Measurements from ENCODE around the gene XCR1.

Gene XCR1

DNA sequence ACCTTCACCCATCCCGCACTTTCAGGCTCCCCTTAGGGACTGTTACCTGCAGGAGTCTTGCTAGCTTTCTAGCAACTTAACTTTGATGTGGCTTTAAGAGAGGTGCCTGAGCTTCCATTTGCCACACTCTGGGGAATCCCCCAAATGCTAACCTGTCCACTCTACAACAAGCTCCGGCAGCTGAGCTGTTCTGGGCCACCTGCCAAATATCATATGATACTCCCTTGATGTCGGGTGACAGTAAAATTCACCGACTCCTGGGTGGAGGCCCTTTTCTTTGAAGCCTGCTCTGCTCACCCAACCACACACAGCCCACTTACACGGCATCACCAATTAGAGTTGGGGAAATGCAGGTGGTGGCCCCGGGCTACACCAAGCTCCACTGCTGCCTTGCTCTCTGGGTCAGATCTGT is 38.0 kb upstream of the XCR1 start:
- no peak overlapping the region for H3K27ac ChIP-seq (replicated peaks; ENCODE audit: low read length)

DNA sequence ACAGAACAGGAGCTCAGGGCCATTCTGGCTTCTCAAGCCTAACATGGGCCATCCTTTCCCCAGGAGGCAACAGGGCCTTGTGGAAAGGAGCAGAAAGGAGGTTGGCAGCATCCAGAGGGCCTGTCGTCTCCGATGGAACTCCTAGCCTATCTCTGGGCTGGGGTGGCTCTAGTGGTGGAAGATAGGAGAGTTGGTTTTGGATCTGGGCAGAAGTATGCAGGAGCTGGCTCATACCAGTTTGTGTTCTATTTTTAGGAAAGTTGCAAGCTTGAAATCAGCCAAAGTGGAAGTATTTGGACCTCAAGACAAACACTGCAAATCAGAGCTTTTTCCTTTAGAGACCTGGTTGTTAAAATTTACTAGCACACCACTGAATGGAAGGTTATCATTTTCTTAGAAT is 35.4 kb upstream of the XCR1 start:
- no peak overlapping the region for H3K4ac ChIP-seq (ENCODE audit: low read length)
- DNase-seq (ENCODE audit: low spot score): no peak
- no CpG with 5 or more reads among the region's 2 CpGs for WGBS, 2 donors (ENCODE audit: extremely low coverage in 2 of 2, insufficient read length in 2 of 2, insufficient replicate concordance in 1 of 2)

More for the DNA sequence above, 38.0 kb upstream of the XCR1 start:
- H3K9me3 ChIP-seq (replicated peaks in 1 of 2; ENCODE audit: control insufficient read depth in 2 of 2, insufficient read depth in 1 of 2, low read depth in 1 of 2, low read length in 2 of 2): no peaks in the 10 kb centered on the region
- H3K4me3 ChIP-seq (ENCODE audit: low read length in 2 of 2): no peak overlapping the region
- H2BK5ac ChIP-seq (ENCODE audit: low read length): no peak overlapping the region
- H3K14ac ChIP-seq (ENCODE audit: low read length): no peak overlapping the region
- no peak overlapping the region for H3K9ac ChIP-seq (ENCODE audit: low read depth, low read length, poor library complexity)
- no peaks in the 10 kb centered on the region for H3K79me1 ChIP-seq (ENCODE audit: low read depth, low read length)
- H2AFZ ChIP-seq (ENCODE audit: low read length): no peak overlapping the region
- H2AK5ac ChIP-seq (ENCODE audit: low read depth, low read length): no peak overlapping the region
- H3K36me3 ChIP-seq (replicated peaks in 1 of 2; ENCODE audit: control insufficient read depth in 2 of 2, insufficient read depth in 2 of 2, low read length in 2 of 2): no peaks in the 10 kb centered on the region
- no peak overlapping the region for H4K91ac ChIP-seq (ENCODE audit: low read depth, low read length, poor library complexity)
- no peak overlapping the region for H3K4ac ChIP-seq (ENCODE audit: low read length)
- H3K4me2 ChIP-seq (ENCODE audit: insufficient read depth, low read length, poor library complexity, severe bottlenecking): no peak overlapping the region
- no peak overlapping the region for H2BK120ac ChIP-seq (ENCODE audit: low read depth, low read length)
- H3K4me1 ChIP-seq (ENCODE audit: control insufficient read depth in 2 of 2, insufficient read depth in 1 of 2, low read depth in 1 of 2, low read length in 2 of 2): peaks cover 0 to 5% of the 10 kb centered on the region in 2 donors
- peaks cover 0 to 9% (median 0%) of the 10 kb centered on the region in 3 experiments for H3K27me3 ChIP-seq (ENCODE audit: control insufficient read depth in 3 of 3, insufficient read depth in 3 of 3, low read depth in 1 of 3, low read length in 3 of 3)
- H2BK12ac ChIP-seq (ENCODE audit: low read length): no peak overlapping the region
- no peak for DNase-seq (ENCODE audit: low spot score)
- H3K23ac ChIP-seq (ENCODE audit: low read depth, low read length, poor library complexity): no peak overlapping the region
- no peak overlapping the region for H2BK15ac ChIP-seq (ENCODE audit: low read length)
- no CpG with 5 or more reads among the region's 6 CpGs for WGBS, 2 donors (ENCODE audit: extremely low coverage in 2 of 2, insufficient read length in 2 of 2, insufficient replicate concordance in 1 of 2)
- no peak overlapping the region for H4K8ac ChIP-seq (ENCODE audit: low read depth, low read length)
- no peak overlapping the region for H3K18ac ChIP-seq (ENCODE audit: low read length)

DNA sequence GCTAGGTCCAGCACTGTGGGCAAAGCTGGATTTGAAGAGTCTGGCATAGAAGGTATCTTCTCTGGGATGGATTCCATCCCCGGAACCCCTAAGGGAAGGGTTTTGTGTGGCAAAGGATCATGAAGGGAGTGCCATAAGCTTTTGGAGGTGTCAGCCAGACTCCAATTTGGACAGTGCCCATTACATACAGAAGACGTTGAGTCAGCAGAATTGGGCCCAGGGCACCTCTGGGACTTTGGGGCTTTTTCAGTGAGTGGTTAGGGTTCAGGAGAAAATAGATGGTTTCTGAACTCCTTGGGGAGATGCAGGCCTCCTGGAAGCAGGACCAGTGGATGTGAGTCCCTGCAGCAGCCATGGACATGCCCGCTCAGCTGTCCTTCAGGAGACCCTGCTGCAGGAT is 34.6 kb upstream of the XCR1 start:
- Histone ChIP-seq H3K23ac (ENCODE audit: low read depth, low read length, poor library complexity) (no peak overlapping the region), H4K91ac (ENCODE audit: low read depth, low read length, poor library complexity) (no peak overlapping the region), H3K4ac (ENCODE audit: low read length) (no peak overlapping the region), H3K9me3 (replicated peaks in 1 of 2; ENCODE audit: control insufficient read depth in 2 of 2, insufficient read depth in 1 of 2, low read depth in 1 of 2, low read length in 2 of 2) (no peaks in the 10 kb centered on the region), H3K18ac (ENCODE audit: low read length) (no peak overlapping the region), H3K4me3 (ENCODE audit: low read length in 2 of 2) (no peak overlapping the region), H3K27ac (replicated peaks; ENCODE audit: low read length) (no peak overlapping the region), H3K36me3 (replicated peaks in 1 of 2; ENCODE audit: control insufficient read depth in 2 of 2, insufficient read depth in 2 of 2, low read length in 2 of 2) (no peaks in the 10 kb centered on the region), H3K14ac (ENCODE audit: low read length) (no peak overlapping the region), H2AK5ac (ENCODE audit: low read depth, low read length) (no peak overlapping the region), H3K4me2 (ENCODE audit: insufficient read depth, low read length, poor library complexity, severe bottlenecking) (no peak overlapping the region), H3K27me3 (ENCODE audit: control insufficient read depth in 3 of 3, insufficient read depth in 3 of 3, low read depth in 1 of 3, low read length in 3 of 3) (peaks cover 0 to 9% (median 0%) of the 10 kb centered on the region in 3 experiments), H2BK5ac (ENCODE audit: low read length) (no peak overlapping the region), H3K9ac (ENCODE audit: low read depth, low read length, poor library complexity) (no peak overlapping the region), H2BK15ac (ENCODE audit: low read length) (no peak overlapping the region), H2BK12ac (ENCODE audit: low read length) (no peak overlapping the region), H3K4me1 (ENCODE audit: control insufficient read depth in 2 of 2, insufficient read depth in 1 of 2, low read depth in 1 of 2, low read length in 2 of 2) (no peaks in the 10 kb centered on the region), H4K8ac (ENCODE audit: low read depth, low read length) (no peak overlapping the region), H2AFZ (ENCODE audit: low read length) (no peak overlapping the region), H2BK120ac (ENCODE audit: low read depth, low read length) (no peak overlapping the region), H3K79me1 (ENCODE audit: low read depth, low read length) (no peaks in the 10 kb centered on the region)
- WGBS, 2 donors (ENCODE audit: extremely low coverage in 2 of 2, insufficient read length in 2 of 2, insufficient replicate concordance in 1 of 2): no CpG with 5 or more reads among the region's 3 CpGs
- no peak for DNase-seq (ENCODE audit: low spot score)

More for the DNA sequence above, 35.4 kb upstream of the XCR1 start:
- Histone ChIP-seq H3K27ac (replicated peaks; ENCODE audit: low read length) (no peak overlapping the region), H2AFZ (ENCODE audit: low read length) (no peak overlapping the region), H3K18ac (ENCODE audit: low read length) (no peak overlapping the region), H2BK120ac (ENCODE audit: low read depth, low read length) (no peak overlapping the region), H3K9me3 (replicated peaks in 1 of 2; ENCODE audit: control insufficient read depth in 2 of 2, insufficient read depth in 1 of 2, low read depth in 1 of 2, low read length in 2 of 2) (no peaks in the 10 kb centered on the region), H3K4me2 (ENCODE audit: insufficient read depth, low read length, poor library complexity, severe bottlenecking) (no peak overlapping the region), H3K4me3 (ENCODE audit: low read length in 2 of 2) (no peak overlapping the region), H2BK5ac (ENCODE audit: low read length) (no peak overlapping the region), H2AK5ac (ENCODE audit: low read depth, low read length) (no peak overlapping the region), H3K79me1 (ENCODE audit: low read depth, low read length) (no peaks in the 10 kb centered on the region), H3K4me1 (ENCODE audit: control insufficient read depth in 2 of 2, insufficient read depth in 1 of 2, low read depth in 1 of 2, low read length in 2 of 2) (peaks cover 0 to 2% of the 10 kb centered on the region in 2 donors), H4K91ac (ENCODE audit: low read depth, low read length, poor library complexity) (no peak overlapping the region), H2BK12ac (ENCODE audit: low read length) (no peak overlapping the region), H3K14ac (ENCODE audit: low read length) (no peak overlapping the region), H3K9ac (ENCODE audit: low read depth, low read length, poor library complexity) (no peak overlapping the region), H3K27me3 (ENCODE audit: control insufficient read depth in 3 of 3, insufficient read depth in 3 of 3, low read depth in 1 of 3, low read length in 3 of 3) (peaks cover 0 to 9% (median 0%) of the 10 kb centered on the region in 3 experiments), H3K36me3 (replicated peaks in 1 of 2; ENCODE audit: control insufficient read depth in 2 of 2, insufficient read depth in 2 of 2, low read length in 2 of 2) (no peaks in the 10 kb centered on the region), H2BK15ac (ENCODE audit: low read length) (no peak overlapping the region), H4K8ac (ENCODE audit: low read depth, low read length) (no peak overlapping the region), H3K23ac (ENCODE audit: low read depth, low read length, poor library complexity) (no peak overlapping the region)

DNA sequence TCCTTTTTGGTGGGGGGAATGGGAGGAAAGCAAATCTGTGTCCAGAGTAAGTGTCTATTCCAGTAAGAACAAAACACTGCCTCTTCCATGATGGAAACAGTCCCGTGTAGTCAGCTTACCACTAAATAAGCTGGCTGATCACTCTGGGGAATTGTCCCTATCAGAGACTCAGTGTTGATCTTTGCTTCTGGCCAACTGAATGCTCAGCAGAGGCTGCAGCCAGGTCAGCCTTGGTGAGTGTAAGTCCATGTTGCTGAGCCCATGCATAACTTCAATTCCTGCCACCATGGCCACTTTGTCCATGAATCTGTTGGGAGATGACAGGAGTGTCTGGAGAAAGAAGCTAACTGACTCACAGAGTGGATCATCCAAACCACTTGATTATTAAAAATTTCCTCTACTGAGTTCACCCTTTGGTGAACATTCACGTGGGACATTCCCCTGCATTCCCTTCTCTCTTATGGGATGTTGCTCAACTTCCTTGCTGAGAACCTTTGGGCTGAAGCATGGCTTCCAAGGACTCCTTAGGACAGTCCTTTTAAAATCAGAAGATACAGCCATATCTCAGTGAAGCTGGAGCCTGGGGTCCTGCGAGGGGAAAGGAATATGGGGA is 33.9 kb upstream of the XCR1 start:
- H3K9me3 ChIP-seq (replicated peaks in 1 of 2; ENCODE audit: control insufficient read depth in 2 of 2, insufficient read depth in 1 of 2, low read depth in 1 of 2, low read length in 2 of 2): no peaks in the 10 kb centered on the region
- no peak overlapping the region for H3K18ac ChIP-seq (ENCODE audit: low read length)
- H2BK12ac ChIP-seq (ENCODE audit: low read length): no peak overlapping the region
- H4K91ac ChIP-seq (ENCODE audit: low read depth, low read length, poor library complexity): no peak overlapping the region
- no peak overlapping the region for H2BK5ac ChIP-seq (ENCODE audit: low read length)
- no peak for DNase-seq (ENCODE audit: low spot score)
- H3K4ac ChIP-seq (ENCODE audit: low read length): no peak overlapping the region
- no peaks in the 10 kb centered on the region for H3K4me1 ChIP-seq (ENCODE audit: control insufficient read depth in 2 of 2, insufficient read depth in 1 of 2, low read depth in 1 of 2, low read length in 2 of 2)
- no peak overlapping the region for H3K23ac ChIP-seq (ENCODE audit: low read depth, low read length, poor library complexity)
- H3K14ac ChIP-seq (ENCODE audit: low read length): no peak overlapping the region
- no peak overlapping the region for H2AFZ ChIP-seq (ENCODE audit: low read length)
- no peak overlapping the region for H3K9ac ChIP-seq (ENCODE audit: low read depth, low read length, poor library complexity)
- H3K27me3 ChIP-seq (ENCODE audit: control insufficient read depth in 3 of 3, insufficient read depth in 3 of 3, low read depth in 1 of 3, low read length in 3 of 3): peaks cover 0 to 9% (median 0%) of the 10 kb centered on the region in 3 experiments
- H3K4me3 ChIP-seq (ENCODE audit: low read length in 2 of 2): no peak overlapping the region
- H2BK120ac ChIP-seq (ENCODE audit: low read depth, low read length): no peak overlapping the region
- H3K36me3 ChIP-seq (replicated peaks in 1 of 2; ENCODE audit: control insufficient read depth in 2 of 2, insufficient read depth in 2 of 2, low read length in 2 of 2): no peaks in the 10 kb centered on the region
- no peak overlapping the region for H3K4me2 ChIP-seq (ENCODE audit: insufficient read depth, low read length, poor library complexity, severe bottlenecking)
- no CpG with 5 or more reads among the region's 3 CpGs for whole genome bisulfite sequencing, 2 donors (ENCODE audit: extremely low coverage in 2 of 2, insufficient read length in 2 of 2, insufficient replicate concordance in 1 of 2)
- no peak overlapping the region for H2BK15ac ChIP-seq (ENCODE audit: low read length)
- no peaks in the 10 kb centered on the region for H3K79me1 ChIP-seq (ENCODE audit: low read depth, low read length)
- H3K27ac ChIP-seq (replicated peaks; ENCODE audit: low read length): no peak overlapping the region
- H2AK5ac ChIP-seq (ENCODE audit: low read depth, low read length): no peak overlapping the region
- H4K8ac ChIP-seq (ENCODE audit: low read depth, low read length): no peak overlapping the region

Measured in neuronal stem cell (in vitro differentiated cells).